ENCODE measurements around the gene SCYL1.
A peak's percentile ranks its signal among the peaks of the same experiment; 100 is the strongest.

DNA sequence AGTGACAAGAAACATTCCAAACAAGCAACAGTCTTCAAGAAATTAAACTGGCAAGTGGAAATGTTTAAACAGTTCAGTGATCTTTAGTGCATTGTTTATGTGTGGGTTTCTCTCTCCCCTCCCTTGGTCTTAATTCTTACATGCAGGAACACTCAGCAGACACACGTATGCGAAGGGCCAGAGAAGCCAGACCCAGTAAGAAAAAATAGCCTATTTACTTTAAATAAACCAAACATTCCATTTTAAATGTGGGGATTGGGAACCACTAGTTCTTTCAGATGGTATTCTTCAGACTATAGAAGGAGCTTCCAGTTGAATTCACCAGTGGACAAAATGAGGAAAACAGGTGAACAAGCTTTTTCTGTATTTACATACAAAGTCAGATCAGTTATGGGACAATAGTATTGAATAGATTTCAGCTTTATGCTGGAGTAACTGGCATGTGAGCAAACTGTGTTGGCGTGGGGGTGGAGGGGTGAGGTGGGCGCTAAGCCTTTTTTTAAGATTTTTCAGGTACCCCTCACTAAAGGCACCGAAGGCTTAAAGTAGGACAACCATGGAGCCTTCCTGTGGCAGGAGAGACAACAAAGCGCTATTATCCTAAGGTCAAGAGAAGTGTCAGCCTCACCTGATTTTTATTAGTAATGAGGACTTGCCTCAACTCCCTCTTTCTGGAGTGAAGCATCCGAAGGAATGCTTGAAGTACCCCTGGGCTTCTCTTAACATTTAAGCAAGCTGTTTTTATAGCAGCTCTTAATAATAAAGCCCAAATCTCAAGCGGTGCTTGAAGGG is 20.0 kb upstream of the SCYL1 start:
- TF ChIP-seq CTCF (IDR thresholded peaks at IDR 0.05) (no peak), POLR2A (IDR thresholded peaks at IDR 0.05) (peak in 1 of 3 donors; percentile 11)

Data from body of pancreas (tissue), 4 donors.